NB4 (cell line): Measurements from ENCODE around the gene MUC6.

Experiments
- MAX ChIP-seq: IDR thresholded peaks from 2 replicates; pipeline ENCODE4 v1.6.1; 2011; ENCODE audit warnings: low read depth, low read length
- MYC ChIP-seq: IDR thresholded peaks from 2 replicates; pipeline ENCODE4 v1.6.1; 2011; ENCODE audit warnings: low read depth, low read length
- POLR2A ChIP-seq: IDR thresholded peaks from 2 replicates; pipeline ENCODE4 v1.6.1; 2011; ENCODE audit warnings: mild to moderate bottlenecking; ENCODE audit not compliant: insufficient read length; ENCODE audit errors: extremely low read depth
- TF ChIP-seq, protein P1 (sequence below): IDR thresholded peaks from one replicate; pipeline ENCODE4 v1.5.1; 2012; ENCODE audit warnings: low read depth, low read length

- TF ChIP-seq, protein P1, sequence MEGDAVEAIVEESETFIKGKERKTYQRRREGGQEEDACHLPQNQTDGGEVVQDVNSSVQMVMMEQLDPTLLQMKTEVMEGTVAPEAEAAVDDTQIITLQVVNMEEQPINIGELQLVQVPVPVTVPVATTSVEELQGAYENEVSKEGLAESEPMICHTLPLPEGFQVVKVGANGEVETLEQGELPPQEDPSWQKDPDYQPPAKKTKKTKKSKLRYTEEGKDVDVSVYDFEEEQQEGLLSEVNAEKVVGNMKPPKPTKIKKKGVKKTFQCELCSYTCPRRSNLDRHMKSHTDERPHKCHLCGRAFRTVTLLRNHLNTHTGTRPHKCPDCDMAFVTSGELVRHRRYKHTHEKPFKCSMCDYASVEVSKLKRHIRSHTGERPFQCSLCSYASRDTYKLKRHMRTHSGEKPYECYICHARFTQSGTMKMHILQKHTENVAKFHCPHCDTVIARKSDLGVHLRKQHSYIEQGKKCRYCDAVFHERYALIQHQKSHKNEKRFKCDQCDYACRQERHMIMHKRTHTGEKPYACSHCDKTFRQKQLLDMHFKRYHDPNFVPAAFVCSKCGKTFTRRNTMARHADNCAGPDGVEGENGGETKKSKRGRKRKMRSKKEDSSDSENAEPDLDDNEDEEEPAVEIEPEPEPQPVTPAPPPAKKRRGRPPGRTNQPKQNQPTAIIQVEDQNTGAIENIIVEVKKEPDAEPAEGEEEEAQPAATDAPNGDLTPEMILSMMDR = no peak
- no peak for TF ChIP-seq POLR2A
- no peak for TF ChIP-seq MAX
- TF ChIP-seq MYC = no peak
Observed at GRCh38 chr11:986270-986951, 50.1 kb downstream of the MUC6 start.
